HG02938 (cell line): Measurements from ENCODE around the gene USP26.
"Not testable (repeated sequence)": the region's sequence is repeated elsewhere in the genome, so short reads cannot be mapped to it uniquely, and the experiment has no call there.

Source experiments
- ATAC-seq: cut with Tn5 transposase; IDR thresholded peaks from one replicate; pipeline ENCODE4 v1.9.1; 2021; ENCODE audit warnings: mild to moderate bottlenecking, moderate library complexity; ENCODE audit not compliant: unreplicated experiment

Gene USP26

DNA sequence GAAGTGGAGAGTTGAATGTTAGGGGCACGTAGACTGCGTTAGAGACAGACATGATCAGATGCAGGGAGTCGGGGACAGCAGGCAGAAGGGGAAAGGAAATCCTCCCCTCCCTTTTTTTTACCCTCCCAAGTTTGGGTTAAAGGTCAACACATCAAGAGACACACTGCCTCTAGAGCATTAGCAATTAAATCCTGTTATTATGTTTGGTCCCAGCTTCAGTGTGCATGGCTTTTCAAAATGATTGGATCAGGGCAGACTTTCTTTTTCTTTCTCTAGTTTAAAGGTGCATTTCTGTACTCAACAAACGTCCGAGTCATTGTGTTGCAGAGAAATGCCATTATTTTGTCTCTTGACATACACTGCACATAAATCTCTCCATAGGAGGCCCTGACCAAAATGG, 63.9 kb downstream of the USP26 start:
- ATAC-seq = no peak

DNA sequence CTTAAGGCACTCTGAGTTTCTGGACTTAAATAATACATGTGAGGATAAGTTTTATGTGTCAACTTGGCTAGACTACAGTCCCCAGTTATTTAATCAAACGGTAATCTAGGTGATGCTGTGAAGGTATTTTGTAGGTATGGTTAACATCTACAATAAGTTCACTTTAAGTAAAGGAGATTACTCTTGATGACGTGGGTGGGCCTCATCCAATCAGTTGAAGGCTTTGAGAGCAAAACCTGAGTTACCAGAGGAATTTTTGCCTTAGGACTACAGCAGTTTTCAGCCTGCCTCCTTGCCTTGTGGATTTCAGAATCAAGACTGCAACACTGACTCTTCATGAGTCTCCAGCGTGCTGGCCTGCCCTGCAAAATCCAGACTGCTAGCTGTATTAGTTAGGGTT, 78.7 kb downstream of the USP26 start:
- ATAC-seq = no peak

DNA sequence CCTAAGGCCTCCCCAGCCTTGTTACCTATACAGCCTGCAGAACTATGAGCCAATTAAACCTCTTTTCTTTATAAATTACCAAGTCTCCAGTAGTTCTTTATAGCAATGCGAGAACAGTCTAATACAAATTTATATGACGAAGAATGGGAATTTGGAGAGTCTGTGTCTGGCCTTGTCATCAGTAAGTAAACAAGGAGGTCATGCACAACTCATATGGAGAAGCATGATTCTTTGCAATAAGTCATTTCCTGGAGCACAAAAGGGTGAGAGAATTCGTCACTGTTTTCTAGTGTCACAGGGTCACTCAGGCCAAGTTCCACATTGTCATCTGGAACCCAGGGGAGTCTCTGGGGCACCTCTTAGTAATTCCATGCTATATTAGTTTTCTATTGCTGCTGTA, 89.5 kb downstream of the USP26 start:
- no peak for ATAC-seq

- no peak for ATAC-seq
Observed at GRCh38 chrX:133005616-133006015, 91.3 kb downstream of the USP26 start.

GRCh38 chrX:133005042-133005441, 91.9 kb downstream of the USP26 start:
- ATAC-seq = no peak

- ATAC-seq = no peak
Observed at GRCh38 chrX:132999209-132999608, 97.7 kb downstream of the USP26 start.

DNA sequence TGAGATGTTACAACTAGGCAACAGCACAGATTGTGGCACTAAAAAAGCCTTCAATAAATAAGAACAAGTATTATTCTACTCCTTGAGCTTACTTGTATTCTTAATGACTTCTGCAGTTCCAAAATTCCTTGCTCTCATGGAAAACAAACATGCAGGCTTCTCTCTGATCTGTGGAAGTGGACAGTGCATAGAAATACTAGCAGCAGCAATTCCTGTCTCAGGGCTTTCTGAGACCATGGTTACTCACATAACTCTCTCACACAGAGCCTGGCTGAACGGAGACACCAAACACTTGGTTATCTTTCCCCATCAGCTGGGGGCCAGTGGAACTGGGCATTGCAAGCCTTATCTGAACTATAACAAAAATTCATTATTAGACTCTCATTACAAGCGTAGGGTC, 106.1 kb downstream of the USP26 start:
- ATAC-seq = no peak

DNA sequence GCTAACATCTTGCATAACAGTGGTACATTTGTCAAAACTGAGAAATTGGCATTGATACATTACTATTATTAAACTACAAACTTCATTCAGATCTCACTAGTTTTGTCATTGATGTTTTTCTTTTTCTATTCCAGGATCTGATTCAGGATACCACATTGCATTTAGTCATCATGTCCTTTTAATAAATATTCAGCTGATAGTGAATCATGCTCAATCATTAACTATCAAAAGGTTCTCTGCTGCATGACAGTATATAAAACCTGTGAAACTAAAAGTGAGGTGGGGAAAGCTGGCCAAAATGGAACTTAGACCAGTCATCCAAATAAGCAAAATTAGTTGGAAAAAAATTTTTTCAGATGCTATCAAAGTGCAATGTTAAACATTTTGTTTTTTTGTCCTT, 110.4 kb downstream of the USP26 start:
- no peak for ATAC-seq

DNA sequence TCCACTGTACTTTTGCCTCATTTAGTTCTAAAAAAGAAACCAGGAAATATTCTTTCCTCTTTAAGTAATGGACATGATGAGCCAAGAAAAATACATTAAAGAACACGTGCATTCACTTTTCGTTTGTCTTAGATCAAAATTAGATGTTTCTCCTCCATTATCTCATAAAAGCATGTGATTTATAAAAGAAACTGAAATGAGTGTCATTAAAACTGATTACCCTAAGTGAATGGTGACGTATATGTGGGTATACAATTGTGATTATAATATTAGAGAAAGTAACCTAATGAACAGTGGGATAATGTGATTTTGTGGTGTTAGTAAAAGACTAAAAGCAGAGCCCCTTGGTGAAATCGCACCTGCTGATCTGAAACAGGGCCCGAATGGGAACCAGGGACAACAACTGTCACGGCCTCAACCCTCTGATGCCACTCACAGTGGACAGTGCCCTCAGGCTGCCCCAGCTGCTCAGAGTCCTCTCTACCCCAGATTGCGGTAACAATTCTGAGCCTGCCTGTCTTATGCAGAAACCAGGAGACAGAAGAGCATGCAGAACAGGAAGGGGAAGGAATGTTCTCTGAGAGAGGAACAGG, 112.8 kb downstream of the USP26 start:
- ATAC-seq = no peak

DNA sequence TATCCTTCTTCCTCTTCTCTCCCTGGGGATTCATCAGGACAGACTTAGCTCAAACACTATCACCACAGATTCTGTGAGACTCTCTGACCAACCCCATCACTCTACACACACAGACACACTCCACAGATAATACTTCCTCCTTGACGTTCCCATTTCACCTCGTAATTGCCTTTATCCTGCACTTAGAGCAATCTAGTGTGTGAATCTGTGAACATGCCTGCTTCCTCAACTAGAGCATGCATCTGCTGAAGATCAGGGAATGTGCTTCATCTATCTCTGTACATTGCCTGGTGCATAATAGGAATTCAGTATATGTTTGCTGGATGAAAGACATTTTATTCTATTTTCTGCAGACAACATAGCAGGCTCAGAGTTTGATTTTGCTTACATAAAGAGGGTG, 113.4 kb downstream of the USP26 start:
- ATAC-seq = no peak

DNA sequence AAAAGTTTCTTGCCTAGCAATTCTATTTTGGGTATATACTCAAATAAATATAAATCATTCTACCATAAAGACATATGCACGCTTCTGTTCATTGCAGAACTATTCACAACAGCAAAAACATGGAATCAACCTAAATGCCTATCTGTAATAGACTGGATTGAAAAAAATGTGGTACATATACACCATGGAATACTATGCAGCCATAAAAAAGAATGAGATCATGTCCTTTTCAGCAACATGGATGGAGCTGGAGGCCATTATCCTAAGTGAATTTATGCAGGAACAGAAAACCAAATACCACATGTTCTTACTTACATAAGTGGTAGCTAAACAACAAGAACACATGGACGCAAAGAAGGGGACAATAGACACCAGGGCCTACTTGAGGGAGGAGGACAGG, 116.9 kb downstream of the USP26 start:
- ATAC-seq = not testable (repeated sequence)
